ENCODE results near the gene MACO1. TPM values are rescaled to one million over a fixed set of nuclear protein-coding genes. Genes with fewer than 3 reads are reported as not detected.

MACO1 gene
- polyA plus RNA-seq, 4 donors: 23.2 to 33.3 (median 30.4) TPM

- DNase-seq (ENCODE audit: low read depth in 4 of 4, low spot score in 3 of 4): peak in 2 of 4 donors; percentile 39
Observed at GRCh38 chr1:25520446-25521061, 89.9 kb downstream of the MACO1 start.

- DNase-seq (ENCODE audit: low read depth in 4 of 4, low spot score in 3 of 4): peak in 1 of 4 donors; percentile 28
Observed at GRCh38 chr1:25522031-25522655, 91.4 kb downstream of the MACO1 start.

GRCh38 chr1:25523542-25523941 lies 92.8 kb downstream of the MACO1 start:
- no peak for DNase-seq (ENCODE audit: low read depth in 4 of 4, low spot score in 3 of 4)

- DNase-seq (ENCODE audit: low read depth in 4 of 4, low spot score in 3 of 4): no peak
Observed at GRCh38 chr1:25524568-25525360, 94.1 kb downstream of the MACO1 start.

- DNase-seq (ENCODE audit: low read depth in 4 of 4, low spot score in 3 of 4): no peak
Observed at GRCh38 chr1:25525361-25525688, 94.6 kb downstream of the MACO1 start.

GRCh38 chr1:25526753-25527152 lies 96.1 kb downstream of the MACO1 start:
- DNase-seq (ENCODE audit: low read depth in 4 of 4, low spot score in 3 of 4): no peak

- no peak for DNase-seq (ENCODE audit: low read depth in 4 of 4, low spot score in 3 of 4)
Observed at GRCh38 chr1:25527226-25527846, 96.6 kb downstream of the MACO1 start.

GRCh38 chr1:25527946-25528595 lies 97.4 kb downstream of the MACO1 start:
- no peak for DNase-seq (ENCODE audit: low read depth in 4 of 4, low spot score in 3 of 4)

- DNase-seq (ENCODE audit: low read depth in 4 of 4, low spot score in 3 of 4): no peak
Observed at GRCh38 chr1:25528881-25529517, 98.3 kb downstream of the MACO1 start.

GRCh38 chr1:25529518-25530185 lies 99.0 kb downstream of the MACO1 start:
- DNase-seq (ENCODE audit: low read depth in 4 of 4, low spot score in 3 of 4): no peak

- no peak for DNase-seq (ENCODE audit: low read depth in 4 of 4, low spot score in 3 of 4)
Observed at GRCh38 chr1:25530186-25531081, 99.7 kb downstream of the MACO1 start.

- DNase-seq (ENCODE audit: low read depth in 4 of 4, low spot score in 3 of 4): no peak
Observed at GRCh38 chr1:25531082-25531461, 100.4 kb downstream of the MACO1 start.

GRCh38 chr1:25532970-25533369 lies 102.3 kb downstream of the MACO1 start:
- no peak for DNase-seq (ENCODE audit: low read depth in 4 of 4, low spot score in 3 of 4)

- no peak for DNase-seq (ENCODE audit: low read depth in 4 of 4, low spot score in 3 of 4)
Observed at GRCh38 chr1:25533775-25534409, 103.2 kb downstream of the MACO1 start.

- no peak for DNase-seq (ENCODE audit: low read depth in 4 of 4, low spot score in 3 of 4)
Observed at GRCh38 chr1:25534410-25534788, 103.7 kb downstream of the MACO1 start.

GRCh38 chr1:25536124-25536523 lies 105.4 kb downstream of the MACO1 start:
- no peak for DNase-seq (ENCODE audit: low read depth in 4 of 4, low spot score in 3 of 4)

GRCh38 chr1:25537153-25537831 lies 106.6 kb downstream of the MACO1 start:
- DNase-seq (ENCODE audit: low read depth in 4 of 4, low spot score in 3 of 4): no peak

- DNase-seq (ENCODE audit: low read depth in 4 of 4, low spot score in 3 of 4): no peak
Observed at GRCh38 chr1:25538191-25538767, 107.6 kb downstream of the MACO1 start.

Data from right renal pelvis (tissue), 4 donors.